HUES48 (cell line): ENCODE data around the gene CCDC33.

Experiments used
- H3K27ac ChIP-seq: one replicate; pipeline ENCODE4 v1.7.0; 2013; ENCODE audit warnings: low read depth, low read length, inconsistent platforms
- H3K27me3 ChIP-seq: 2 replicates; pipeline ENCODE4 v1.6.1; 2013; ENCODE audit warnings: mild to moderate bottlenecking, low read length; ENCODE audit not compliant: control insufficient read depth, insufficient read depth
- H3K36me3 ChIP-seq: 2 replicates; pipeline ENCODE4 v1.6.1; 2013; ENCODE audit warnings: low read length; ENCODE audit not compliant: control insufficient read depth, insufficient read depth
- H3K4me1 ChIP-seq: 2 replicates; pipeline ENCODE4 v1.6.1; 2013; ENCODE audit warnings: mild to moderate bottlenecking, low read length; ENCODE audit not compliant: control insufficient read depth, insufficient read depth
- H3K4me3 ChIP-seq: 2 replicates; pipeline ENCODE4 v1.5.1; 2013; ENCODE audit warnings: mild to moderate bottlenecking, low read depth, low read length
- H3K9ac ChIP-seq: 2 replicates; pipeline ENCODE4 v1.6.1; 2013; ENCODE audit warnings: mild to moderate bottlenecking, low read depth, low read length, moderate library complexity
- H3K9me3 ChIP-seq: 2 replicates; pipeline ENCODE4 v1.6.1; 2013; ENCODE audit warnings: low read length; ENCODE audit not compliant: control insufficient read depth, insufficient read depth

CCDC33 gene

GRCh38 chr15:74262151-74262550 is 26.0 kb downstream of the CCDC33 start:
- Histone ChIP-seq H3K9me3 (no peaks in the 10 kb centered on the region), H3K27ac (no peak overlapping the region), H3K9ac (no peak overlapping the region), H3K27me3 (no peaks in the 10 kb centered on the region), H3K4me1 (peaks cover 24% of the 10 kb centered on the region), H3K4me3 (no peak overlapping the region), H3K36me3 (no peaks in the 10 kb centered on the region)

GRCh38 chr15:74262625-74263024 is 26.5 kb downstream of the CCDC33 start:
- H3K4me1 ChIP-seq = peaks cover 24% of the 10 kb centered on the region
- H3K9me3 ChIP-seq = no peaks in the 10 kb centered on the region
- no peaks in the 10 kb centered on the region for H3K36me3 ChIP-seq
- H3K4me3 ChIP-seq = no peak overlapping the region
- H3K27ac ChIP-seq = no peak overlapping the region
- no peaks in the 10 kb centered on the region for H3K27me3 ChIP-seq
- H3K9ac ChIP-seq = no peak overlapping the region

GRCh38 chr15:74263466-74263865 is 27.3 kb downstream of the CCDC33 start:
- Histone ChIP-seq H3K36me3 (no peaks in the 10 kb centered on the region), H3K4me3 (no peak overlapping the region), H3K27me3 (no peaks in the 10 kb centered on the region), H3K4me1 (peaks cover 23% of the 10 kb centered on the region), H3K9me3 (no peaks in the 10 kb centered on the region), H3K9ac (no peak overlapping the region), H3K27ac (no peak overlapping the region)

GRCh38 chr15:74264081-74264501 is 28.0 kb downstream of the CCDC33 start:
- H3K27me3 ChIP-seq = no peaks in the 10 kb centered on the region
- no peak overlapping the region for H3K27ac ChIP-seq
- H3K9ac ChIP-seq = no peak overlapping the region
- H3K4me3 ChIP-seq = no peak overlapping the region
- no peaks in the 10 kb centered on the region for H3K9me3 ChIP-seq
- H3K4me1 ChIP-seq = peaks cover 17% of the 10 kb centered on the region
- H3K36me3 ChIP-seq = no peaks in the 10 kb centered on the region

GRCh38 chr15:74265046-74265639 is 29.0 kb downstream of the CCDC33 start:
- Histone ChIP-seq H3K4me3 (no peak overlapping the region), H3K4me1 (peaks cover 17% of the 10 kb centered on the region), H3K36me3 (no peaks in the 10 kb centered on the region), H3K9me3 (no peaks in the 10 kb centered on the region), H3K27ac (no peak overlapping the region), H3K27me3 (no peaks in the 10 kb centered on the region), H3K9ac (no peak overlapping the region)

GRCh38 chr15:74268020-74268419 is 31.9 kb downstream of the CCDC33 start:
- Histone ChIP-seq H3K27ac (no peak overlapping the region), H3K4me3 (no peak overlapping the region), H3K9me3 (no peaks in the 10 kb centered on the region), H3K9ac (no peak overlapping the region), H3K36me3 (no peaks in the 10 kb centered on the region), H3K27me3 (no peaks in the 10 kb centered on the region), H3K4me1 (peaks cover 17% of the 10 kb centered on the region)

- no peak overlapping the region for H3K9ac ChIP-seq
- no peak overlapping the region for H3K4me3 ChIP-seq
- no peak overlapping the region for H3K27ac ChIP-seq
- no peaks in the 10 kb centered on the region for H3K9me3 ChIP-seq
- H3K36me3 ChIP-seq = no peaks in the 10 kb centered on the region
- no peaks in the 10 kb centered on the region for H3K27me3 ChIP-seq
- peaks cover 5% of the 10 kb centered on the region for H3K4me1 ChIP-seq
These were observed 33.4 kb downstream of the CCDC33 start for GRCh38 chr15:74269362-74270035.

- Histone ChIP-seq H3K4me3 (no peak overlapping the region), H3K9ac (no peak overlapping the region), H3K27ac (no peak overlapping the region), H3K9me3 (no peaks in the 10 kb centered on the region), H3K4me1 (no peaks in the 10 kb centered on the region), H3K27me3 (no peaks in the 10 kb centered on the region), H3K36me3 (no peaks in the 10 kb centered on the region)
These were observed 34.0 kb downstream of the CCDC33 start for GRCh38 chr15:74270155-74270554.

GRCh38 chr15:74270854-74271520 is 34.9 kb downstream of the CCDC33 start:
- H3K27me3 ChIP-seq = no peaks in the 10 kb centered on the region

GRCh38 chr15:74272812-74273211 is 36.7 kb downstream of the CCDC33 start:
- Histone ChIP-seq H3K4me1 (no peaks in the 10 kb centered on the region), H3K9me3 (no peaks in the 10 kb centered on the region), H3K36me3 (no peaks in the 10 kb centered on the region), H3K27me3 (no peaks in the 10 kb centered on the region; the same call in 1 of the 2 replicates), H3K4me3 (no peak overlapping the region), H3K27ac (no peak overlapping the region), H3K9ac (no peak overlapping the region)

More at GRCh38 chr15:74270854-74271520, 34.9 kb downstream of the CCDC33 start:
- Histone ChIP-seq H3K36me3 (no peaks in the 10 kb centered on the region), H3K27ac (no peak overlapping the region), H3K9ac (no peak overlapping the region), H3K4me3 (no peak overlapping the region), H3K4me1 (no peaks in the 10 kb centered on the region), H3K9me3 (no peaks in the 10 kb centered on the region)

GRCh38 chr15:74274470-74275038 is 38.4 kb downstream of the CCDC33 start:
- Histone ChIP-seq H3K27ac (no peak overlapping the region), H3K9me3 (no peaks in the 10 kb centered on the region), H3K27me3 (no peaks in the 10 kb centered on the region; the same call in 1 of the 2 replicates), H3K9ac (no peak overlapping the region), H3K36me3 (no peaks in the 10 kb centered on the region), H3K4me3 (no peak overlapping the region), H3K4me1 (no peaks in the 10 kb centered on the region)
